ENCODE measurements around the gene NVL.

NVL gene

DNA sequence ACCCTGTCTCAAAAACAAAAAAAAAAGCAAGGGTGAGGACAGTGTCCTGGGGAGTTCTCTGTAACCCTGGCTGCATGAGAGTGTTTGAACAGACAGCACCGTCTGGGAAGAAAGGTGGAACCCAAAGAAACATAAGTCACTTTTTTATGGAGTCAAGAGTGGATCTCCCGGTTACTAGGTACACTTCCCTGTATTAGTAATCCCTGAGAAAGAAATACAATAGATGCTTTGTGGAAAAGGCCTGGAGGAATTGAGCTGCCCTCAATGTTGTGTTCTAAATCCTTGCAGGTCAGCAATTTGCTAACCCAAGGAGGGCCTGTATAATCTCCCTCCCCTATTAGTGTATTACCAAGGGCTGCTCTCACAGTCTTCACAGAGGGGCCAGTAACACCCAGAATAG lies 130.3 kb downstream of the NVL start:
- no peak for DNase-seq (ENCODE audit: low read depth, low spot score)

DNA sequence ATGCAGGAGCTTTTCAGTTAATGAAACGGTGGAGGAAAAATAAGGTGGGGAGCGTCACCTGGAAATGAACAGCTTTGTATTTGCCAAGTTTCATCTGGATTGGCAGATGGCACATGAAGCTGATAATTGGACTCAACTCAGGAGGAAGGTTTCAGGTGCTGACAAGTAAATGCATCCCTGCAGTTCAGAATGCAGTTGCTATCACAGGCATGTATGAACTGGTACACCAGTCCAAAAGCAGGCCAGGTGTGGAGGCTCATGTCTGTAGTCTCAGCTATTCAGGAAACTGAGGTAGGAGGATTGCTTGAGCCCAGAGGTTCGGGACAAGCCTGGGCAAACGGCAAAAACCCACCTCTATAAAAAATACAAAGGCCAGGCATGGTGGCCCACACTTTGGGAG lies 131.4 kb downstream of the NVL start:
- no peak for DNase-seq (ENCODE audit: low read depth, low spot score)

DNA sequence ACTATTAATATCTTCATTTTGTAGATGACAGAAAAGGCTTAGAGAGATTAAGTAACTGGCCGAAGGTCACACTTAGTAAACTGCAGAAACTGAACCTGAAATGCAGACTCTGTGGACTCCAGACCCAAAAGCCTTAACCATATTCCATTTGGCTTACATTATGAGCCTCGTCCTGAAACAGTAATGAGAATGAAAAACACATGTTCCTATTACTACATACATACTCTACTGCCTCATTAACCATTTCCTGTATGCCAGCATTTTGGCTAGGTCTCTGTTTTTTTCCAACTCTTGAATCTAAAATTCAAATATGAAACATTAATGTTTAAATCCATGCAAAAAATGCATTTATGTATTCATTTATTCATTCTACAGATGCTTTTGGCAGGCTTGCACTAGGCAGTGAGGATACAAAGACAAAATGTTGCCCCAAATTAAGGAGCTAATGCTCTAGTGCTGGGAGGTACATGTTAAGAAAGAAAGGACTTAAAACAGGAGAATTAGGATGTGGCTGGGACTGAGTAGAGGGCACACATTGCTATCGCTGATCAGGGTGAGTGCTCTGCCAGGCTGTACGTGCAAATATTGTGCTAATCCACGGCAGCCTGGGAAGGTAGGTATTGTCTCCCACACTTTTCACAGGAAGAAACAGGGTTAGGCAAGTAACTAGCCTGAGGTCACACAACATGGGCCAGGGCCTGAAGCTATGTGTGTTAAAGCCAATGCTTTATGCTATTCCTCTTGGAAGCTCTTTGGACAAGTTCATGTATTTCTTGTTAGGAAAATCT lies 133.0 kb downstream of the NVL start:
- no peak for DNase-seq (ENCODE audit: low read depth, low spot score)

DNA sequence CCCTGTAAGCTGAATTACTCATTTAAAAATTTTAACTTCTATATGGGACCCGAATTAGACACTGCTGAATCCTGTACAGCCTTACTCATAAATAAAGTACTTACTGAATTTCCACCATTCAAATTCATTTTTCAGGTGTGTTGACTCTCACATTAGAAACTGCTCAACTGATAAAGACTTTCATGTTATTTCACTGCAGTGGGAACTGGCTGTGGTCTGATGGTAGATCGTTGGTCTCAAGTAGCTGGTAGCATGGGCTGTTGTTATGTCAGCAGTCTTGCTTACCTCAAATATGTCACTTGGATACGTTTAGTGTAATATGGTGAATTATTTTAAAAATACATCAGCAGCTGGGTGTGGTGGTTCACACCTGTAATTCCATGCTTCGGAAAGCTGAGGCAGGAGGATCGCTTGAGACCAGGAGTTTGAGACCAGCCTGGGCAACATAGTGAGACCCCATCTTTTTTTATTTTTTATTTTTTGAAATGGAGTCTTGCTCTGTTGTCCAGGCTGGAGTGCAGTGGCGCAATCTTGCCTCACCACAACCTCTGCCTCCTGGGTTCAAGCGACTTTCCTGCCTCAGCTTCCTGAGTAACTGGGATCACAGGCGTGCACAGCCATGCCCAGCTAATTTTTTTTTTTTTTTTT lies 136.5 kb downstream of the NVL start:
- DNase-seq (ENCODE audit: low read depth, low spot score), result no peak

- DNase-seq (ENCODE audit: low read depth, low spot score), result no peak
Measured at GRCh38 chr1:224192082-224192788, 137.7 kb downstream of the NVL start.

DNA sequence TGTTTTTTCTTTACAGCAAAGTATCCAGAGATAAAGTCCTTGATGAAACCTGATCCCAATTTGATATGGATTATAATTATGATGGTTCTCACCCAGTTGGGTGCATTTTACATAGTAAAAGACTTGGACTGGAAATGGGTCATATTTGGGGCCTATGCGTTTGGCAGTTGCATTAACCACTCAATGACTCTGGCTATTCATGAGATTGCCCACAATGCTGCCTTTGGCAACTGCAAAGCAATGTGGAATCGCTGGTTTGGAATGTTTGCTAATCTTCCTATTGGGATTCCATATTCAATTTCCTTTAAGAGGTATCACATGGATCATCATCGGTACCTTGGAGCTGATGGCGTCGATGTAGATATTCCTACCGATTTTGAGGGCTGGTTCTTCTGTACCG lies 140.4 kb downstream of the NVL start:
- no peak for DNase-seq (ENCODE audit: low read depth, low spot score)

DNA sequence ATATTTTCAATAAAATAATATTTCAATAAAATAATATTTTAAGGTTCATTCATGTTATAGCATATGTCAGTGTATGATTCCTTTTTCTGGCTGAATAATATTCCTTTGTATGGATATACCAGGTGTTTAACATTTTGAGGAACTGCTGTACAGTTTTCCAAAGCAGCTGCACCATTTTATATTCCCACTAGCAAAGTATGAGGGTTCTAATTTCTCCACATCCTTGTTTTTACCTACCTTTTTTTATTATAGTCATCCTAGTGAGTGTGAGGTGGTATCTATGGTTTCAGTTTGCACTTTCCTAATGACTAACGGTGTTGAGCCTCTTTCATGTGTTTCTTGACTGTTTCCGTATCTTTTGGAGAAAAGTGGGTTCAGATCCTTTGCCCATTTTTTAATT lies 141.7 kb downstream of the NVL start:
- no peak for DNase-seq (ENCODE audit: low read depth, low spot score)

DNA sequence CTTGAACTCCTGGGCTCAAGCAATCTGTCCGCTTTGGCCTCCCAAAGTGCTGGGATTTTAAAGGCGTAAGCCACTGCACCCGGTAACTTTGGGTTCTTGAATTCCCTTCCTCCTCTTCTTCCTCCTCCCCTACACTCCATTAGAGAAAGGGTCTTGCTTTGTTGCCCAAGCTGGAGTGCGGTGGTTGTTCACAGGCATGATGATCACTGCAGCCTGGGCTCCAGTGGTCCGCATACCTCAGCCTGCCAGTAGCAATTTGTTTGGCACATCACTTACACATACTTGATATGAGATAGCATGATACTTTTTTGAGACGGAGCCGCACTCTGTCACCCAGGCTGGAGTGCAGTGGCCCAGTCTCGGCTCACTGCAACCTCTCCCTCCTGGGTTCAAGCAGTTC lies 144.8 kb downstream of the NVL start:
- DNase-seq (ENCODE audit: low read depth, low spot score), result no peak

- no peak for DNase-seq (ENCODE audit: low read depth, low spot score)
Measured at GRCh38 chr1:224183591-224184312, 146.2 kb downstream of the NVL start.

GRCh38 chr1:224182866-224183590 lies 146.9 kb downstream of the NVL start, which contains the start of gene DEGS1:
TSS of gene DEGS1 (plus strand) at chr1:224183240. CDS start at chr1:224183337, 97 bp downstream.
- no peak for DNase-seq (ENCODE audit: low read depth, low spot score)

DNA sequence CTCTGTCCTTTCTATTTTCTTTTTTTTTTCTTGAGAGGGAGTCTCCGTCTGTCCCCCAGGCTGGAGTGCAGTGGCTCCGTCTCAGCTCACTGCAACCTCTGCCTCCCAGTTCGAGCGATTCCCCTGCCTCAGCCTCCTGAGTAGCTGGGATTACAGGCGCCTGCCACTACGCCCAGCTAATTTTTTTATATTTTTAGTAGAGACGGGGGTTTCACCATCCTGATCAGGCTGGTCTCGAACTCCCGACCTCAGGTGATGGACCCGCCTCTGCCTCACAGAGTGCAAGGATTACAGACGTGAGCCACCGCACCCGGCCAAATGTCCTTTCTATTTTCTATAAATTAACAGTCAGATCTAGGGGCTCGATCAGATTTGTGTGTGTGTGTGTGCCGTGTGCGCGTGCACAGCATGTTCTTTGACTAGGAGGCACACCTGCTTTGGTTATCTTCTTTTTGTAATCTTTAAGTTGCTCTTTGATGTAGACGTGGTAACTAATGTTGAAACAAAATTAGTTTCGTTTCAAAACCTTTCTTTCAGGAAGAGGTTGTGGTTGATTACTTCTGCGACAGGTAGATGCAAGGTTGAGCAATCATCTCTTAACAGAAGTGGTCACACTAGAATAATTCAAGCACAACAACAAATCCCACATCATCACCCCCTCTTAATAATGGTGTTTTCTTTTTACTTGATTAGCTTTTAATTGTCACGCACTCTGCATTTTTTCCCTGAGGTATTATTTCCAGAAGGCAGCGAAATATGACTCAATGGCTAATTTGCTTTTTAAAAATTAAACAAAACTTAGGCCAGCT lies 147.7 kb downstream of the NVL start:
- DNase-seq (ENCODE audit: low read depth, low spot score), result no peak

- DNase-seq (ENCODE audit: low read depth, low spot score), result no peak
Measured at GRCh38 chr1:224181453-224181810, 148.5 kb downstream of the NVL start.

DNA sequence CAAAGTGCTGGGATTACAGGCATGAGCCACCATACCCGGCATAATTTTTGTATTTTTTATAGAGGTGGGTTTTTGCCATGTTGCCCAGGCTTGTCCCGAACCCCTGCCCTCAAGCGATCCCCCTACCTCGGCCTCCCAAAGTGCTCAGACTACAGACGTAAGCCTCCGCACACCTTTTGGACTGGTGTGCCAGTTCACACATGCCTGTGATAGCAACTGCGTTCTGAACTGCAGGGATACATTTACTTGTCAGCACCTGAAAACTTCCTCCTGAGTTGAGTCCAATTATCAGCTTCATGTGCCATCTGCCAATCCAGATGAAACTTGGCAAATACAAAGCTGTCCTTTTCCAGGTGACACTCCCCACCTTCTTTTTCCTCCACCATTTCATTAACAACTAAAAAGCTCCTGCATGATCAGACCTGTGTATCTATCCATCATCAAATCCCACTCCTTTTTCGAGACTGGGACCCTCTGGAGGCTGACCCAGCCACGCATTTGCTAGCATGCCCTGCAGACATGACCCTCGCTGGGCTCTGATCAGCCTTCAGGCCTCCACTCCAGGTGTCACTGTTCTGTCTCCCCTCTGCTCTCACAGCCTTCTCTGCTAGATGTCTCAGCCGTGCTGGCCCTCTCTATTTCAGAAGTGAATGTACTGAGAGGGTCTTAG lies 149.1 kb downstream of the NVL start:
- DNase-seq (ENCODE audit: low read depth, low spot score), result no peak

DNA sequence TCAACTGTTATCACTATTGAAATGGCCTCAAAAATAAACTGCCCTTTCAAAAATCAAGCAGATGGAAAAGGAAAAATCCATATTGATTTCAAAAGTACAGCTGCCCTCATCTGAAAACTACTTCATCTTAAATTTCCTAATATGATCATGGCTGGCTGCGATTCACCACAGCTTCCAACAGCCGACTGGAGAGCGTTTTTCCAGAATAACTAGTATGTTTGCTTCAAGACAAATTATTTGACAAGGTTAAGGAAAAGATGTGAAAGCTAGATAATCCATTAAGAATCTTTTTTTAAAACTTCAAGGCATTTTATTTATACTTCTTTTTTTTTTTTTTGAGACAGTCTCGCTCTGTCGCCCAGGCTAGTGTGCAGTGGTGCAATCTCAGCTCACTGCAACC lies 151.1 kb downstream of the NVL start:
- DNase-seq (ENCODE audit: low read depth, low spot score), result no peak

DNA sequence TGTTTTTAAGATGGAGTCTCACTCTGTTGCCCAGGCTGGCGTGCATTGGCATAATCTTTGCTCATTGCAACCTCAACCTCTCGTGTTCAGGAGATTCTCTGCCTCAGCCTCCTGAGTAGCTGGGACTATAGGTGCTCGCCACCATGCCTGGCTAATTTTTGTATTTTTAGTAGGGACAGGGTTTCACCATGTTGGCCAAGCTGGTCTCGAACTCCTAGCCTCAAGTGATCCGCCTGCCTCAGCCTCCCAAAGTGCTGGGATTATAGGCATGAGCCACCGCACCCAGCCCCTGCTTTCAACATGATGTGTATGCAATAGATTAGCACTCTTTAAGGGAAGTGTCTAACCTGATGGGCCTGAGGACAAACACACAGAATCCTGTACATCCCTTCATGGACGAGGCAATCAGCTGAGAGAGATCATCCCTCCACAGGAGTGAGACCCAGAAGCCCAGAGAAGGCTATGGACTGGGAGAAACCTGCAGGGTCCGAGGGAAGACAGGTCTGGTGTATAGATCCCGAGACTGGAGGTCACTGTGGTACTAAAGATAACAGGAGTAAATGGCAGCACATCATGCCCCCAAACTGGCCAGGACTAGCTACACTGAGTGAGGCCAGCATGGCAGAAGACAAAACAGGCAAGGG lies 152.5 kb downstream of the NVL start:
- DNase-seq (ENCODE audit: low read depth, low spot score), result no peak

Measured in smooth muscle cell of the brain vasculature (primary cell).